IMR-90 (cell line): ENCODE data around the gene IRAK2. TPM values are rescaled to one million over a fixed set of nuclear protein-coding genes. Genes with fewer than 3 reads are reported as not detected.

Experiments
- ATAC-seq: fragments of 200-7000 bp; cut with Tn5 transposase; 2 replicates; pipeline ENCODE4 v1.9.1; 2020; ENCODE audit warnings: low read depth, mild to moderate bottlenecking, moderate library complexity
- BruUV-seq: library from RNA; stranded (reverse); fragments of 400-500 nt; replicated peaks from 2 replicates; lab custom pipeline; 2021; lab: Mats Ljungman, UMichigan
- CTCF ChIA-PET: fragments of 300-600 bp; formaldehyde crosslinking; extraction: SDS; loops from one replicate; lab custom pipeline; 2021; ENCODE audit warnings: antibody characterized with exemption; lab: Yijun Ruan, JAX
- POLR2A ChIA-PET: fragments of 300-600 bp; sonication (Branson Sonifier 250); formaldehyde crosslinking; loops from one replicate; lab custom pipeline; 2022; ENCODE audit warnings: antibody characterized with exemption; ENCODE audit not compliant: unreplicated experiment; lab: Charles Lee
- DNase-seq: peaks from one replicate; pipeline ENCODE4 v3.0.0; 2013
- H2AFZ ChIP-seq: replicated peaks from 2 replicates; pipeline ENCODE3; 2013; ENCODE audit warnings: low read length, mild to moderate bottlenecking; ENCODE audit not compliant: poor library complexity
- H2AK5ac ChIP-seq: 2 replicates; pipeline ENCODE4 v1.6.1; 2013; ENCODE audit warnings: low read depth, low read length, inconsistent platforms
- H2AK9ac ChIP-seq: replicated peaks from 2 replicates; pipeline ENCODE3; 2013; ENCODE audit warnings: mild to moderate bottlenecking, low read depth, low read length, moderate library complexity; ENCODE audit not compliant: poor library complexity
- H2BK120ac ChIP-seq: 2 replicates; pipeline ENCODE4 v1.6.1; 2013; ENCODE audit warnings: low read depth, low read length, inconsistent platforms
- H2BK15ac ChIP-seq: 3 replicates; pipeline ENCODE4 v1.6.1; 2013; ENCODE audit warnings: low read depth, low read length, inconsistent platforms
- H2BK20ac ChIP-seq: 2 replicates; pipeline ENCODE4 v1.6.1; 2013; ENCODE audit warnings: low read depth, mild to moderate bottlenecking, inconsistent platforms, low read length, moderate library complexity
- H2BK5ac ChIP-seq: 2 replicates; pipeline ENCODE4 v1.6.1; 2013; ENCODE audit warnings: mild to moderate bottlenecking, low read depth, low read length, inconsistent platforms; ENCODE audit not compliant: poor library complexity, severe bottlenecking
- H3K14ac ChIP-seq: replicated peaks from 2 replicates; pipeline ENCODE4 v1.6.1; 2013; ENCODE audit warnings: low read depth, low read length, inconsistent platforms
- H3K18ac ChIP-seq: 2 replicates; pipeline ENCODE4 v1.6.1; 2013; ENCODE audit warnings: low read depth, low read length, control low read depth
- H3K23ac ChIP-seq: 2 replicates; pipeline ENCODE4 v1.6.1; 2013; ENCODE audit warnings: low read depth, low read length, inconsistent platforms
- H3K27ac ChIP-seq: 2 replicates; pipeline ENCODE4 v1.5.1; 2013; ENCODE audit warnings: mild to moderate bottlenecking, control low read depth, low read length; ENCODE audit not compliant: insufficient read depth
- H3K27me3 ChIP-seq: 2 replicates; pipeline ENCODE4 v1.6.1; 2013; ENCODE audit warnings: low read length; ENCODE audit not compliant: control insufficient read depth, insufficient read depth
- H3K36me3 ChIP-seq: 2 replicates; pipeline ENCODE4 v1.6.1; 2013; ENCODE audit warnings: low read length, mixed read lengths; ENCODE audit not compliant: control insufficient read depth, insufficient read depth
- H3K4ac ChIP-seq: 2 replicates; pipeline ENCODE4 v1.6.1; 2013; ENCODE audit warnings: low read depth, low read length, inconsistent platforms
- H3K4me1 ChIP-seq: 2 replicates; pipeline ENCODE4 v1.6.1; 2013; ENCODE audit warnings: low read length, mixed read lengths; ENCODE audit not compliant: control insufficient read depth, insufficient read depth
- H3K4me2 ChIP-seq: 2 replicates; pipeline ENCODE4 v1.6.1; 2013; ENCODE audit warnings: low read depth, mild to moderate bottlenecking, control low read depth, low read length, moderate library complexity
- H3K4me3 ChIP-seq: 2 replicates; pipeline ENCODE4 v1.5.1; 2013; ENCODE audit warnings: low read depth, mild to moderate bottlenecking, control low read depth, low read length, moderate library complexity; ENCODE audit not compliant: insufficient read depth
- H3K56ac ChIP-seq: 2 replicates; pipeline ENCODE4 v1.6.1; 2013; ENCODE audit warnings: low read length, inconsistent platforms; ENCODE audit not compliant: insufficient read depth; ENCODE audit errors: extremely low read depth
- H3K79me1 ChIP-seq, 2 experiments: 2 replicates each; pipeline ENCODE4 v1.6.1; 2013; ENCODE audit warnings: low read length in 2 of 2, inconsistent platforms in 1 of 2, low read depth in 1 of 2
- H3K9ac ChIP-seq: 2 replicates; pipeline ENCODE4 v1.6.1; 2013; ENCODE audit warnings: low read depth, low read length, control low read depth
- H3K9me1 ChIP-seq: 2 replicates; pipeline ENCODE4 v1.6.1; 2013; ENCODE audit warnings: low read length, inconsistent platforms; ENCODE audit not compliant: insufficient read depth
- H3K9me3 ChIP-seq: 2 replicates; pipeline ENCODE4 v1.6.1; 2013; ENCODE audit warnings: low read length; ENCODE audit not compliant: control insufficient read depth, insufficient read depth
- H4K20me1 ChIP-seq: 2 replicates; pipeline ENCODE4 v1.6.1; 2013; ENCODE audit warnings: low read length, inconsistent platforms; ENCODE audit not compliant: insufficient read depth
- H4K5ac ChIP-seq: 2 replicates; pipeline ENCODE4 v1.6.1; 2013; ENCODE audit warnings: mild to moderate bottlenecking, low read depth, low read length, control low read depth
- H4K8ac ChIP-seq, 2 experiments: 2 replicates each; pipeline ENCODE4 v1.6.1; 2013; ENCODE audit warnings: low read depth in 2 of 2, low read length in 2 of 2, control low read depth in 1 of 2, inconsistent platforms in 1 of 2
- H4K91ac ChIP-seq: 2 replicates; pipeline ENCODE4 v1.6.1; 2013; ENCODE audit warnings: low read depth, low read length, inconsistent platforms; ENCODE audit not compliant: insufficient read depth
- FOS ChIP-seq: fragments of 150-350 bp; IDR thresholded peaks from 2 replicates; pipeline ENCODE4 v1.6.1; 2016; ENCODE audit warnings: low read depth, low read length
- WGBS, 2 experiments: methylation state at CpG; one replicate each; pipeline versions ENCODE4 v1.1.5 to v1.1.7; 2013; ENCODE audit warnings: missing lambda C conversion rate in 2 of 2; ENCODE audit not compliant: insufficient read length in 1 of 2; ENCODE audit errors: extremely low coverage in 2 of 2; 5-methylcytosine and 5-hydroxymethylcytosine counted together
- dilution Hi-C: fragments of 300-500 bp; cut with HindIII; formaldehyde crosslinking; loops from one replicate; pipeline ENCODE4 v1.14.3; 2018; ENCODE audit warnings: low sequenced_read_pairs; ENCODE audit not compliant: unreplicated experiment
- in situ Hi-C: fragments of 300-500 bp; cut with MboI; formaldehyde crosslinking; loops from 3 replicates; pipeline ENCODE4 v1.14.3; 2019; ENCODE audit warnings: low sequenced_read_pairs, inconsistent platforms, mixed read lengths
- intact Hi-C: fragments of 100-400 bp; cut with micrococcal nuclease; formaldehyde crosslinking; loops from 2 replicates; pipeline ENCODE4 v1.10.0; 2022
- polyA plus RNA-seq, 3 experiments: library from polyadenylated mRNA; depleted of rRNA; stranded (reverse); fragments of >200 nt; gene quantifications; 2 replicates each; pipeline ENCODE4 v1.2.3, GENCODE V29; 2012; ENCODE audit warnings: low replicate concordance in 1 of 3
- total RNA-seq: library from RNA; depleted of rRNA; stranded (reverse); fragments of >200 nt; gene quantifications from 2 replicates; pipeline ENCODE4 v1.2.3, GENCODE V29; 2012

The IRAK2 gene
- total and polyA plus RNA-seq, 2 of the 4 experiments (the other 2 are of a cell fraction): 6.9 to 8.1 TPM

DNA sequence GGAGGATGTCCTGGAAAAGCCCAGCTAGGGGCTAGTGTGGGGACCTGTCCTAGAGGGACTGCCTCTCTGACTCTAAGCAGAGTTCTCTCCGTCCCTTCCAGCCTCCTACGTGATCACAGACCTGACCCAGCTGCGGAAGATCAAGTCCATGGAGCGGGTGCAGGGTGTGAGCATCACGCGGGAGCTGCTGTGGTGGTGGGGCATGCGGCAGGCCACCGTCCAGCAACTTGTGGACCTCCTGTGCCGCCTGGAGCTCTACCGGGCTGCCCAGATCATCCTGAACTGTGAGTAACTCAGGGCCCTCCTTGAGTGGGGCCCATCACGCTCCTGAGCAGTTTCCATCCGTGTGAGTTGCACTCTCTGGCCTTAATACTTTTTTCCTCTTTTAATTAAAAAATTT is 13.0 kb downstream of the IRAK2 start:
- Histone ChIP-seq H3K18ac (no peak overlapping the region), H3K9ac (no peak overlapping the region), H3K27ac (no peak overlapping the region), H2AK5ac (no peak overlapping the region), H4K20me1 (no peaks in the 10 kb centered on the region), H3K4me3 (no peak overlapping the region), H3K4ac (no peak overlapping the region), H3K9me3 (no peaks in the 10 kb centered on the region), H4K8ac (no peak overlapping the region), H2AFZ (no peak overlapping the region), H2BK15ac (no peak overlapping the region), H2BK5ac (no peak overlapping the region), H3K36me3 (peaks cover 12% of the 10 kb centered on the region), H3K4me1 (peaks cover 4% of the 10 kb centered on the region; the same call in 1 of the 2 replicates), H3K14ac (no peak overlapping the region), H2BK120ac (no peak overlapping the region), H3K79me1 (peaks cover 9 to 30% of the 10 kb centered on the region in 2 experiments; a peak in 3 of 4 replicates), H3K4me2 (no peak overlapping the region), H3K9me1 (peaks cover 6% of the 10 kb centered on the region; the same call in 1 of the 2 replicates), H4K5ac (no peak overlapping the region), H3K27me3 (no peaks in the 10 kb centered on the region), H3K56ac (no peak overlapping the region), H2BK20ac (no peak overlapping the region), H4K91ac (no peak overlapping the region), H2AK9ac (peak overlapping the region; percentile 68), H3K23ac (no peak overlapping the region)
- intact Hi-C loops: no loop called here
- in situ Hi-C loops: no loop called here
- ChIA-PET POLR2A (no interaction called here), CTCF (no interaction called here)
- dilution Hi-C loops: no loop called here
- 100% methylated on average over 4 of the region's 12 CpGs; no CpG with 5 or more reads in 1 of the 2 experiments for WGBS, 2 experiments
- no peak for ATAC-seq
- no peak for DNase-seq
- no peak for TF ChIP-seq FOS
- no TSS peak for BruUV-seq
